ENCODE data around the gene GNPTG.
A peak's percentile ranks its signal among the peaks of the same experiment; 100 is the strongest.

The GNPTG gene

DNA sequence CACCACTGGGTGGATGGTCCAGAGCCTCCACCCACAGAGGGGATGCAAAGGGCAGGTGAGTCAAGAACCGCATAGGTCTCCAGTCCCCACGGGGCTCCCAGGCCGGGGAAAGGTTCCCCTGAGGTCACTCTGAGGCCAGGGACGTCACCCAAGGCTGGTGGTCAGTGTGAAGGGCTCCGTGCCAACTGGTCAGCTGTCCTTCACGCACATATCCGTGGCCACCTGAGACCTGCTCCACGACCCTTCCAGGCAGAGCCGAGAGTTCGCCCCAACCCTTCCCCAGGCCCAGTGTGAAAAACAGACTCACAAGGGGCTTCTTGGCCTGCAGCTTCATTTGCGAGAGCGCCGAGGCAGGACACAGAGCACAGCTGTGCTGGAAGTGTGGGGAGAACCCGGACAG, 2.8 kb upstream of the GNPTG start:
- no peak for DNase-seq

DNA sequence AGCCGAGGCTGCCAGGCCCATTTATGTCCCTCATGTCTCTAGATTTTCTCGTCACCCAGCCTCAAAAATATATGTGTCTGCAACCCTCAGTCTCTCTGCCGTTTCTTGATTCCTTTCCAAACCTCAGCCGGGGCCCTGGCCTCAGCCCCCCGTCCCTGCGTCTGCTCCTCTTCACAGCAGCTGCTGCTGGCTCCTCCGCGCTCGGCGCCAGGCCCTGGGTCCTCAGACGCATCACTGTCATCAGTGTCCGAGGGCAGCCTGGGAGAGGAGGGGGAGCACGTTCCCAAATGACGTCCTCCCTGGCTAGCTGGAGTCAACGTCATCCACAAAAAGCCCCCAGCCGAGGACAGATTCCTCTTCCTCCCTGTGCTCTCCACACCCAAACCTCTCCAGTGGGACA, 2.4 kb upstream of the GNPTG start:
- DNase-seq: no peak

DNA sequence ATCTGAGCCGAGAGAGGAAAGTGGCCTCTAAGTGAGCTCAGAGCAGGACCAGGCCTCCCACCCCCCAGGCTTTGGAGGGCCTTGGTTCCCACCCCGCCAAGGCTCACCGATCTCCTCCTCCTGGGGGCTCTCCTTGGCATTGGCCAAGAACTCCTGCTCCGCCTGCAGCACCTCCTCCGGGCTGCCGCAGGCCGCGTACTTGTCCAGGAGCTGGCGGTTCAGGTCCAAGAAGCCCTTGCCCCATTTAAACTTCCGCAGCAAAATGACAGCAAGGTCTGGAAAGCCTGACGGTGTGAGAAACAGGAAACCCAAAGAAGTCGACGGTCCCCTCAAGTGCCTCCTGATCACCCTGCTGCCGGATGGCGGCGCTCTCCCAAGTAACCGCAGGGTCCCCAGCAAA, 1.8 kb upstream of the GNPTG start:
- DNase-seq: no peak

DNA sequence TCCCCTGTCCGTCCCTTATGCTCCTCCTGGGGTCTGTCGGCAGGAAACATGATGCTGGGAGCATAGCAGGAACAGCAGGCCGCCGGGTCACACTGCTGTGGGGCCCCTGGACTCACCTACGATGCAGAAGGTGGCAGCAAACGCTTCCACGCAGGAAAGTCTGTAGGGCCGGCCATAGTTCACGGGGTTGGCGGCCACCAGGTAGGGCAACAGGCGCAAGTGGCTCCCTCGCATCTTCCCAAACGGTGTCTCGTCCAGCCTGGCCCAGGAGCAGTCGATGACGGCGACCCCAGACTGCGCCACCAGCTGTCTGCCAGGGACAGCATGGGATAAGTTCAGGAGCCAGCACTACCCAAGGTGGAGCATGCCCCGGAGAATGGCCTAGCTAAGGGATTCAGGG, 1.0 kb upstream of the GNPTG start:
- no peak for DNase-seq

DNA sequence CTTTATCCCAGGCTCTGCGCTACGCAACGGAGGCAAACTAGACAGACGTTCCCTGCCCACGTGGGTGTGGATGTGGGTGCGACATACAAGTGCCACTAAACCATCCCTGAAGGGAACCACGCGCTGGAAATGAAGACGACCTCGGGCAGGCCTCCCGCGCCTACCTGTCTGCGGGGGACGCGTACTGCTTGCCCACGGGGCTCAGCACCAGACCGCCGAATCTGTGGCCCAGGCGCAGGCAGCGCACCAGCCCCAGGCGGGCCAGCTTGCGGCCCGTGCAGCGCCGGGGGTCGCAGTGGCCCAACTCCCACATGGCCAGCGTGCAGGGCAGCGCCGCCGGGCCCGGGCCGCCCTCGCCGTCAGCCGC, 533 bp upstream of the GNPTG start:
- DNase-seq: no peak

DNA sequence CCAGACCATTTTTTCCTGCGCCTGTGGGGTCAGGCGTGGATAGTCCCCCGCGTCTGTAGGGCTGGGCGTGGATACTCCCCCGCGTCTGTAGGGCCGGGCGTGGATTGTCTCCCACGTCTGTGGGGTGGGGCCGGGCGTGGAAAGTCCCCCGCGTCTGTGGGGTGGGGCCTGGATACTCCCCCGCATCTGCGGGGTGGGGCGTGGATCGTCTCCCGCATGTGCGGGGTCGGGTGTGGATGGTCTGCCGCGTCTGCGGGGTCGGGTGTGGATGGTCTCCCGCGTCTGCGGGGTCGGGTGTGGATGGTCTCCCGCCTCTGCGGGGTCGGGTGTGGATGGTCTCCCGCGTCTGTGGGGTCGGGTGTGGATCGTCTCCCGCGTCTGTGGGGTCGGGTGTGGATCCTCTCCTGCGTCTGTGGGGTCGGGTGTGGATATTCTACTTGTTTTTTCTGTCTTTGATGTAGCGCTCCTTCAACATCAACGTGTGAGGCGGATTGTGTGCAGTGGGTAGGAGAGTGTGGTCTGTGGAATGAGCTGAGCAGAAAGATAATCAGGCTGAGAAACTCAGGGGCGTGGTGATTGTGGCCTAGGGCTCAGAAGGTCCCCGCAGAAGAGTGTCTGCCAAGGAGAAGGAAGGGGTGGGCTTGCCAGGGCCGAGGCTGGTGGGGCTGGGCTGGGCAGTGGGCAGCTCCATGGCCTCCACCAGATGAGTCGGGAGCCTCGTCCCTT, 3.2 kb downstream of the GNPTG start:
- no peak for DNase-seq

DNA sequence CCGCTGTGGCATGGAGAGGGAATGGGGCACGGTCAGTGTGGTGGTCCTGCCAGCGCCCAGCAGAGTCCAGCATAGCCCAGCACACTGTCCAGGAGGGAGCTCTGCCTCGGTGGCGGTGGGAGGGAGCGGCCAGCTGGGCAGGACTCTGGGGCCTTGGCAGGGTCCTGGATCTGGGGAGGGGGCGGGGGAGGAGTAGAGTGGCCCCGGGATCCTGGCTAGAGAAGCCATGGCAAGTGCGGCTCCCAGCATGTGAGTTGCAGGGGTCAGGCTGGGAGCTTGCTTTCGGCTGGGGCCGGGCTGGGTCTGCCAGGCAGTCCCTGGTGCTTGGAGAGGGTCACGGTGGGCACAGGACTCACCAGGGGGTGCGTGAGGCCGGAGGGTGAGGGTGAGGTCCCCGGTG, 3.9 kb downstream of the GNPTG start:
- DNase-seq: no peak

GRCh38 chr16:1356061-1356900, 4.5 kb downstream of the GNPTG start:
- no peak for DNase-seq

GRCh38 chr16:1357906-1358566, 6.3 kb downstream of the GNPTG start:
- no peak for DNase-seq

GRCh38 chr16:1361685-1362360, 10.1 kb downstream of the GNPTG start:
- DNase-seq: no peak

GRCh38 chr16:1362807-1363206, 11.1 kb downstream of the GNPTG start:
- no peak for DNase-seq

- DNase-seq: peak; percentile 28 to 48
Measured at GRCh38 chr16:1363501-1364041, 11.8 kb downstream of the GNPTG start.

DNA sequence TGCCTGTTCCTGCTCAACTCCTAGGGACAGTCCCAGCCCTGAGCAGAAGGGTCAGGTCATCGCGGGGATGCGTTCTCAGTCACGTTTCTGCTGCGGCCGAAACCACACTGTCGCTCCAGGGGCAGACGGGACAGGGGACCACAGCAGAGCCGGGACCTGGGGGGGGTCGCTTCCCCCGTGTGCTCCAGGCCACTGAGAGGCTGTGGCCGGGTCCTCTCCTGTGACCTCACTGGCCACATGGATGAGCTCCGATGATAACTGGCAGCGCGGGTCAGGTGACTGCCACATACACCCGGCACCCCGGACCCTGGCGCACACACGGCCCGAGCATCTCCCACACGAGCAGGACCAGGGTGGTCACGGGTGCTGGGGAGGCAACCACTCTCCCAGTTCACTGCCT, 12.8 kb downstream of the GNPTG start:
- DNase-seq: no peak

- DNase-seq: no peak
Measured at GRCh38 chr16:1366060-1366711, 14.5 kb downstream of the GNPTG start.

DNA sequence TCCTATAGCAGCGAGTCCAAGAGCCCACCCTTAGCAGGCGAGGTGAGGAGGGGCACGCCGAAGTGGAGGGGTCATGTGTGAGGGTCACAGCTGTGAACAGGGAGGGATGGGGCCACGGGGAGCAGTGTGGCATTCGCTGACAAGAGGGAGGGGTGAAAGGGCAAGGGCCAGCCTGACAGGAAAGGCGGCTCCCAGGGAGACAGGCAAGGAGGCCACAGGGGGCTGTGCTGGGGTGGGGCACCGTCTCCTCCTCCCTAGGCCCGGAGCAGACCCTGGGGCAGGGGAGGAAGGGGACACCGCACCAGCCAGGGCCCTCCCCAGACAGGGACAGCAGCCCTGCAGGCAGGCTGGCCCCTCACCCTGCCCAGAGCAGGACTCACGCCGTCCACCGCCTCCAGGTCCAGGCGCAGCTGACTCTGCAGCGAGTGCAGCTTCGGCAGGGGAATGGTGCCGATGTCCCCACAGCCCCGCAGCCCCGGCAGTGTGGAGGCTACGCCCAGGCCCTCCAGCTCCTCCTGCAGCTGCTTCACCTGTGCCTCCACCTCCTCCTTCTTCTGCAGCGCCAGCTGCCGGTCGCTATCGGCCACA, 15.1 kb downstream of the GNPTG start:
- no peak for DNase-seq

DNA sequence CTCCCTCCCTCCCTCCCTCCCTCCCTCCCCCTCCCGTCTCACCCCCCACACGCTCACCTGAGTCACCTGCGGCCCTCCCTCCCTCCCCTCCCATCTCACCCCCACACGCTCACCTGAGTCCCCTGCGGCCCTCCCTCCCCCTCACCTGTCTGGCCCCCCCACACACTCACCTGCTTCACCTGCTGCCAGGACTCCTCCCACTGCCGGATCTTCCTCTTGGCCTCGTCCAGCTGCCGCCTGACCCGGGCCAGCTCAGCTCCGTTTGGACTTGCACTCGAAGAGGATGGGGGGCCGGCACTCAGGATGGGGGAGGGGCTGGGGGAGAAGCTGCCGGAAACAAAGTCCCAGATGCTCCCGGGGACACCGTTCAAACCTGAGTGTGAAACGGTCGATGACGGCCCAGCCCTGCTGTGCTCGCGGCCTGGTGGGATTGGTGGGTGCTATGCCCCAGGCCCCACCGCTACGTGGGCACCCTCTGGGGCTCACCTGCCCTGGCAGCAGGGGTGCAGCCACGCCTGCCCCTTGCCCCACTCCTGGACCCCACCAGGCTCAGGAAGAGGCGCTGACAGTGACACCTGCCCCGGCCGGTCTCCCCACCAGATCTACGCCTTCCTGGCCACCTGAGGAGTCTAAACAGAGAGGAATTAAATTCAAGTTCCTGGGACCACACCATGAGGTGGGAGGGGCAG, 15.9 kb downstream of the GNPTG start:
- no peak for DNase-seq

DNA sequence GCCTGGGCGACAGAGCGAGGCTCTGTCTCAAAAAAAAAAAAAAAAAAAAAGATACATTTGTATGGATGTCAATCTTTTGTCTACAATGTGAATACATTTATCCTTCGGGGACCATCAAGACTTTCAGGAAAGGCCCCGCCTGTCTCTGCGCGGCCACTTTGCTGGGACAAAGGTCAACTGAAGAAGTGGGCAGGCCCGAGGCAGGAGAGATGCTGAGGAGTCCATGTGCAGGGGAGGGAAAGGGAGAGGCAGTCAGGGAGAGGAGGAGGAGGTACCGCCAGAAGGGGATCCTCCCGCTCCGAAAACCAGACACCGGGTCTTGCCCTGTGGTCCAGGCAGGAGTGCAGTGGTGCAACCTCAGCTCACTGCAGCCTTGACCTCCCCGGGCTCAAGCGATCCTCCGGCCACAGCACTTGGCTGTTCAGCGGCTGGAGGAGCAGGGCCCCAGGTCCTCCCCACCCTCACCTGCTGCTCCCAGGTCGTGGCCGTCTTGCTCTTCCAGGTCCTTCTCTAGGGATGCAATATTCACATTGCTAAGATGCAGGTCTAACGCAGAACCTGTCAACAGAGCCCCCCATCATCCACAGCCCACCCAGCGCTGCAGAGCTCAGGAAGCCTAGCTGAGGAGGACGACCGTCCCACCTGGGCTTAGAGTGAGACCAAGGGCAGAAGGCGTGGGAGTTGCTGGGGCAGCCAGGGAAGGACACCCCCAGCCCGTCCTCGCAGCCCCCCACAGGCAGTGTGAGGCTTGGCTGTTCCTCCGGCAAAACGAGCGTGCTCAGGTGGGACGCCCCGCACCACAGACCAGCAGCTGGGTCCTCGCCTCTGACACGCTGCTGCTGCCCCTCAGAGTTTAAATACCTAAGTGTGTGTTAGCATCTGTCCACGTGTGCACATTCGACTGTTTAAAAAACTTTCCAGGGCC, 19.6 kb downstream of the GNPTG start:
- DNase-seq: no peak

GRCh38 chr16:1372292-1372950, 20.7 kb downstream of the GNPTG start:
- no peak for DNase-seq

GRCh38 chr16:1374418-1375297, 22.9 kb downstream of the GNPTG start:
- no peak for DNase-seq
